RWPE2 (cell line): Measurements from ENCODE around the gene SERP2.

ENCODE experiments used
- ATAC-seq: fragments of 200-7000 bp; cut with Tn5 transposase; 3 replicates; pipeline ENCODE4 v1.9.1; 2021; ENCODE audit warnings: low read depth
- DNase-seq: peaks from one replicate; pipeline ENCODE4 v3.0.0-alpha.2; 2020; ENCODE audit warnings: low spot score
- H3K27ac ChIP-seq: fragments of 450-650 bp; 2 replicates; pipeline ENCODE4 v1.5.1; 2017; ENCODE audit warnings: mild to moderate bottlenecking; ENCODE audit not compliant: poor library complexity, severe bottlenecking
- H3K27me3 ChIP-seq: fragments of 250-450 bp; sonication (Bioruptor Pico); 2 replicates; pipeline ENCODE4 v1.5.1; 2021; ENCODE audit warnings: mild to moderate bottlenecking, moderate library complexity; ENCODE audit not compliant: insufficient read depth, poor library complexity, severe bottlenecking
- H3K36me3 ChIP-seq: fragments of 250-450 bp; sonication (Bioruptor Pico); 2 replicates; pipeline ENCODE4 v1.5.1; 2020; ENCODE audit warnings: low read depth, mild to moderate bottlenecking, moderate library complexity
- H3K4me1 ChIP-seq: fragments of 250-450 bp; sonication (Bioruptor Pico); 2 replicates; pipeline ENCODE4 v1.5.1; 2021; ENCODE audit warnings: mild to moderate bottlenecking, moderate library complexity; ENCODE audit not compliant: insufficient read depth, poor library complexity, severe bottlenecking
- H3K4me3 ChIP-seq: fragments of 250-450 bp; sonication (Bioruptor Pico); 2 replicates; pipeline ENCODE4 v1.5.1; 2021; ENCODE audit warnings: mild to moderate bottlenecking, moderate library complexity; ENCODE audit not compliant: severe bottlenecking
- H3K9me3 ChIP-seq: fragments of 250-450 bp; sonication (Bioruptor Pico); 2 replicates; pipeline ENCODE4 v1.5.1; 2021; ENCODE audit warnings: mild to moderate bottlenecking, moderate library complexity; ENCODE audit not compliant: severe bottlenecking
- TF ChIP-seq, protein P1 (sequence below): fragments of 450-650 bp; IDR thresholded peaks from one replicate; pipeline ENCODE4 v1.5.1; 2017; ENCODE audit warnings: mild to moderate bottlenecking, moderate library complexity; ENCODE audit not compliant: poor library complexity, severe bottlenecking

Gene SERP2

DNA sequence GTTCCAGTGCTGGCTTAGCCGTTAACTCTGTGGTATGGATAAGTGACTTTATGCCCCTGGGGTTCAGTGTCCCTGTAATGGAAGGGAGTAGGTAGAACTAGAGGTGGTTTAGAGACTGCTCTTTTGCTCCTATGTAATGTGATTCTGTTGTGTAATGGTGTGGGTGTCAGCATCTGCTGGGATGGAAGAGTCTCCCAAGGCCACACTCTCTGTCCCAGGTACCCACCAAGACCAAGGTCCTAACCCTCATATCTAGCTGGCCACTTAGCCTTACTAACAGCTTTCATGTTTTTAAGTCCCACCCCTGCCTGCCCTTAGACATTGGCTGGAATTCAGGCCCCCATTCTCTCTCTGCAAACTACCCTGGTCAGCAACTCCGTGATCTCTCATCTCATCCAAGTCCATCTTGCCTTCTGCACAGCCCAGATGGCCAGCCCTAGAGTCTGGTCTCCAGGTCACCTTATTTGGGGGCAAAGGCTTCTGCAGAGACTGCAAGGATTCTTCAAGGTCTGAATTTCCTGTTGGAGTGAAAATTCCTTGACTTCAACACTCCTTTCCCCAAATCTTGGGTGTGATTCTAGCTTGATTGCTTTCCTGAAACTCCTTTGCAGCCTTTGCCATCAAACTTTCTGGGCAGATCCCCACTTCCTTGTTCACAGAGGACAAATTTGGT, 48.4 kb downstream of the SERP2 start:
- Histone ChIP-seq H3K36me3 (no peaks in the 10 kb centered on the region), H3K27me3 (no peaks in the 10 kb centered on the region), H3K27ac (no peak overlapping the region), H3K4me3 (no peak overlapping the region), H3K4me1 (no peaks in the 10 kb centered on the region), H3K9me3 (no peaks in the 10 kb centered on the region)
- ATAC-seq (no peak), DNase-seq (no peak)
- TF ChIP-seq, protein P1, sequence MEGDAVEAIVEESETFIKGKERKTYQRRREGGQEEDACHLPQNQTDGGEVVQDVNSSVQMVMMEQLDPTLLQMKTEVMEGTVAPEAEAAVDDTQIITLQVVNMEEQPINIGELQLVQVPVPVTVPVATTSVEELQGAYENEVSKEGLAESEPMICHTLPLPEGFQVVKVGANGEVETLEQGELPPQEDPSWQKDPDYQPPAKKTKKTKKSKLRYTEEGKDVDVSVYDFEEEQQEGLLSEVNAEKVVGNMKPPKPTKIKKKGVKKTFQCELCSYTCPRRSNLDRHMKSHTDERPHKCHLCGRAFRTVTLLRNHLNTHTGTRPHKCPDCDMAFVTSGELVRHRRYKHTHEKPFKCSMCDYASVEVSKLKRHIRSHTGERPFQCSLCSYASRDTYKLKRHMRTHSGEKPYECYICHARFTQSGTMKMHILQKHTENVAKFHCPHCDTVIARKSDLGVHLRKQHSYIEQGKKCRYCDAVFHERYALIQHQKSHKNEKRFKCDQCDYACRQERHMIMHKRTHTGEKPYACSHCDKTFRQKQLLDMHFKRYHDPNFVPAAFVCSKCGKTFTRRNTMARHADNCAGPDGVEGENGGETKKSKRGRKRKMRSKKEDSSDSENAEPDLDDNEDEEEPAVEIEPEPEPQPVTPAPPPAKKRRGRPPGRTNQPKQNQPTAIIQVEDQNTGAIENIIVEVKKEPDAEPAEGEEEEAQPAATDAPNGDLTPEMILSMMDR: no peak

DNA sequence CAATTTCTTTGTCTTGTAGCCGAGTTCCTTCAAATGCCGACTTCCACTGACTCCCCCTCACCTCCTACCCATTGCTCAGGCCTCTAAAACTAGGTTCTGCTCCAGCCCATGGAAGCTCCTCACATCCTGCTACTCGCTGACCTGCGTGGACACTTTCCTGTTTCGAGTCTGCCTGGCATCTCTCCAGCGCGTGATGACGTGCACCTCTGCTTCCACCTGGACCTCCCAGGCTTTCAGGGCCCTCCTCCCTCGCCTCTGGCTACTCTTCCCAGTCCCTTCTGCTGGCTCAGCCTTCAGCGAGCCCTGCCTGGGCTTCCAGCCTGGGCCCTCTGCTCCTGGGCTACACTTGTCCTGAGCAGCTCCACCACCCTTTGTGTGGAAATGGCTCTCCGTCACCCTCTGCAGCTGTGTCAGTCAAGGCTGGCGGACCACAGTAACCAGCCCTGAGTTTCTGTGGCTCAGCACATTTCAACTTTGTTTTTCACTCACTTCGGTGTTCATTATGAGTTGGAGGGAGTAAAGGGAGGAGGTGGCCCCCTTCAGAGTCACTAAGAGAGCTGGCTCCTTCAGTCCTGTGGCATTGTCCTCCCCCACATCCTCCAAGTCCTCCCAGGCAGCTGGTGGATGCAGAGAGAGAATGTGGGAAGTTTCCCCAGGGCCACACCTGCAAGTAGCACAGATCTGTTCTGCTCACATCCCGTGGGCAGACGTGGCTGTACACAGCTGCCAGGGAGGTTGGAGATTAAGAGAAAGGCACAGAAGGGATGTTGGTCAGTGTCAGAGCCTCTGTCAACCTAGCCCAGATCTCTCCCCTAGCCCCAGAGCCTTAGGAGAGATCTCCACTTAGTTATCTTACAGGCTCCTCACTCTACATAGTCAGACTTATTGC, 49.4 kb downstream of the SERP2 start:
- no peaks in the 10 kb centered on the region for H3K27me3 ChIP-seq
- H3K27ac ChIP-seq: no peak overlapping the region
- no peak overlapping the region for H3K4me3 ChIP-seq
- TF ChIP-seq, protein P1: no peak
- DNase-seq (no peak), ATAC-seq (no peak)
- no peaks in the 10 kb centered on the region for H3K36me3 ChIP-seq
- H3K4me1 ChIP-seq: no peaks in the 10 kb centered on the region
- no peaks in the 10 kb centered on the region for H3K9me3 ChIP-seq

DNA sequence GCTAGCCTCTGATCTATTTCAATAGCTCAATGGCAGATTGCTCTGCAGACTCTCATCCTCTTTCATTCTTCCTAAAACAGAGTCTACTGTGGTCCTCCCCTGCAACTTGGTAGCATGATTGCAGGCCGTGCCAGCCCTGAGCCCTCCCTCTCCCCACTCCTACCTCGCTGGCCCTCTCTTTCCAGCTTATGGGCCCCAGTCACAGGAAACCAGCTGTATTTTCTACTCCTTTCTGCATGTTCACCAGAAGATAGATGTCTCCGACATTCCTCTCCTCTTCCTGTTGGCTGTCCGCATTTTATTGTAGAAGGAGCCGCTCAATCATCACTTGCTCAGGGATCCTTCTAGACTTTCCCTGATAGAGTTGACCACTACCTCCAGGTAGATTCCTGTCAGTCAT, 50.2 kb downstream of the SERP2 start:
- Histone ChIP-seq H3K4me3 (no peak overlapping the region), H3K9me3 (no peaks in the 10 kb centered on the region), H3K4me1 (no peaks in the 10 kb centered on the region), H3K36me3 (no peaks in the 10 kb centered on the region), H3K27me3 (no peaks in the 10 kb centered on the region), H3K27ac (no peak overlapping the region)
- DNase-seq (no peak), ATAC-seq (no peak)
- TF ChIP-seq, protein P1: no peak

DNA sequence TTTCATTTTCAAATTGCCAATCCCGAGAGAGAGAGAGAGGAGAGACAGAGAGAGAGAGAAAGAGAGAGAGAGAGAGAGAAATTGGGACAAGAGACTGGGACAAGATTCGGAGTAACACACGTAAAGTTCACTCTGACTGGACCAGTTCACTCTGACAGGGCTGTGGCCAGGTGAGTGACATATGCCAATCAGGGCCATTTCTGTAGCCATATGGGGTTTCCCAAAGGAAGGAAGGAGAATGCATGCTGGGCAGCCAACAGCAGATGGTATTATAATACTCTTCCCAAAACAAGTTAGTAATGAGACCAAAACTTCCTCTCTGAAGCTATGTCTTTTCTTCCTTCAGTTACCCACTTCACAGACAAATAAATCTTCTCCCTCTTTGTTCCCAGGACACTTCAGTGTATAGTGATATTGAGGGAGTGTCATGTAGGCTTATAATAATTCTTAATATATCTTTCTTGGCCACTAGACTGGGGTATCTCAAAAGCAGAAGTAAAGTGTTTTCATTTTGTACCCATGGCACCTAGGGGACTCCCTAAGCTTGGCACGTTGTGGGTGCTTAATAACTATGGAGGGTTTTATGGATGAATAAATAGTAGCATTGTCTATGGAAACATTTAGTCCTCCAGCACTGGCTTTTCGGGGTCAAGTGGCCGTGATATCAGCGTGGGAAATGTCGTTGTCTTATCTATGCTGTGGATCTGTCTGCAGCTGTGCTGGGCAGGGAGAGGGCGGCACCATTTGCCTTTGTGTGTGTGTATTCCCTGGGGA, 51.6 kb downstream of the SERP2 start:
- TF ChIP-seq, protein P1: no peak
- H3K36me3 ChIP-seq: no peaks in the 10 kb centered on the region
- no peaks in the 10 kb centered on the region for H3K4me1 ChIP-seq
- H3K27ac ChIP-seq: no peak overlapping the region
- H3K4me3 ChIP-seq: no peak overlapping the region
- ATAC-seq (no peak), DNase-seq (no peak)
- no peaks in the 10 kb centered on the region for H3K27me3 ChIP-seq
- no peaks in the 10 kb centered on the region for H3K9me3 ChIP-seq
